ENCODE measurements around the gene SPPL2C. TPM values are rescaled to one million over a fixed set of nuclear protein-coding genes. Genes with fewer than 3 reads are reported as not detected.
A peak's percentile ranks its signal among the peaks of the same experiment; 100 is the strongest.

The SPPL2C gene
- total and polyA plus RNA-seq, 2 of the 13 experiments (the other 11 are each of a cell fraction or from before 2014, with no cell fraction given), result not detected

GRCh38 chr17:45894022-45894784 is 49.5 kb downstream of the SPPL2C start, which contains the start of gene MAPT (continued):
- TF ChIP-seq, protein P1, sequence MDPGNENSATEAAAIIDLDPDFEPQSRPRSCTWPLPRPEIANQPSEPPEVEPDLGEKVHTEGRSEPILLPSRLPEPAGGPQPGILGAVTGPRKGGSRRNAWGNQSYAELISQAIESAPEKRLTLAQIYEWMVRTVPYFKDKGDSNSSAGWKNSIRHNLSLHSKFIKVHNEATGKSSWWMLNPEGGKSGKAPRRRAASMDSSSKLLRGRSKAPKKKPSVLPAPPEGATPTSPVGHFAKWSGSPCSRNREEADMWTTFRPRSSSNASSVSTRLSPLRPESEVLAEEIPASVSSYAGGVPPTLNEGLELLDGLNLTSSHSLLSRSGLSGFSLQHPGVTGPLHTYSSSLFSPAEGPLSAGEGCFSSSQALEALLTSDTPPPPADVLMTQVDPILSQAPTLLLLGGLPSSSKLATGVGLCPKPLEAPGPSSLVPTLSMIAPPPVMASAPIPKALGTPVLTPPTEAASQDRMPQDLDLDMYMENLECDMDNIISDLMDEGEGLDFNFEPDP (CRISPR knock-in tag; conservative IDR thresholded peaks at IDR 0.05), result no peak
- TF ChIP-seq SOX6 (IDR thresholded peaks at IDR 0.05) (no peak), SOX6 (CRISPR knock-in tag; IDR thresholded peaks at IDR 0.05) (no peak; the same call in 1 of the 2 replicates), NCOA5 (CRISPR knock-in tag; IDR thresholded peaks at IDR 0.05) (no peak), TERF1 (CRISPR knock-in tag; IDR thresholded peaks at IDR 0.05) (no peak), CREB3 (CRISPR knock-in tag; IDR thresholded peaks at IDR 0.05) (no peak), PREB (CRISPR knock-in tag; IDR thresholded peaks at IDR 0.05) (no peak; the same call in 1 of the 2 replicates), TMF1 (CRISPR knock-in tag; IDR thresholded peaks at IDR 0.05; ENCODE audit: low read depth) (no peak; the same call in 1 of the 2 replicates), RBAK (CRISPR knock-in tag; IDR thresholded peaks at IDR 0.05) (no peak), HINFP (CRISPR knock-in tag; IDR thresholded peaks at IDR 0.05; ENCODE audit: low read depth) (no peak), ZNF180 (CRISPR knock-in tag; IDR thresholded peaks at IDR 0.05; ENCODE audit: borderline replicate concordance, low read depth) (peak; percentile 89; the same call in 1 of the 2 replicates), ZFP36 (IDR thresholded peaks at IDR 0.05; ENCODE audit: borderline replicate concordance, low read depth, low read length, partially characterized antibody) (no peak), ZNF790 (CRISPR knock-in tag; IDR thresholded peaks at IDR 0.05; ENCODE audit: borderline replicate concordance) (0 out of 2 replicates have a peak, but pooled peaks have one; percentile 29), ZNF256 (CRISPR knock-in tag; conservative IDR thresholded peaks at IDR 0.05) (0 out of 2 replicates have a peak, but pooled peaks have one; percentile 45), KDM5A (IDR thresholded peaks at IDR 0.05; ENCODE audit: borderline replicate concordance, low read length) (peak; percentile 45; the same call in 1 of the 2 replicates)
- TF ChIP-seq, protein P2, sequence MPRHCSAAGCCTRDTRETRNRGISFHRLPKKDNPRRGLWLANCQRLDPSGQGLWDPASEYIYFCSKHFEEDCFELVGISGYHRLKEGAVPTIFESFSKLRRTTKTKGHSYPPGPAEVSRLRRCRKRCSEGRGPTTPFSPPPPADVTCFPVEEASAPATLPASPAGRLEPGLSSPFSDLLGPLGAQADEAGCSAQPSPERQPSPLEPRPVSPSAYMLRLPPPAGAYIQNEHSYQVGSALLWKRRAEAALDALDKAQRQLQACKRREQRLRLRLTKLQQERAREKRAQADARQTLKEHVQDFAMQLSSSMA (CRISPR knock-in tag; IDR thresholded peaks at IDR 0.05), result no peak
- TF ChIP-seq, protein P3, sequence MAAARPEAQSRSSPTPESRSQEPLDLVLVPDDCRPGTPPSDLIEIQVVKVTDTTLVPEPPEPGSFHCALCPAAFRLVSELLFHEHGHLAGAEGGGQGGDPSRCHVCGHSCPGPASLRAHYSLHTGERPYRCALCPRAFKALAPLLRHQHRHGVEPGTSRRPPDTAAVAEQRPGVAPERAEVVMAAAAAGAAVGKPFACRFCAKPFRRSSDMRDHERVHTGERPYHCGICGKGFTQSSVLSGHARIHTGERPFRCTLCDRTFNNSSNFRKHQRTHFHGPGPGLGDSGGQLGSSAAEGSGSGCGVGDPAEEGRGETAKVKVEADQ (CRISPR knock-in tag; IDR thresholded peaks at IDR 0.05; ENCODE audit: borderline replicate concordance), result peak; percentile 71; the same call in 1 of the 2 replicates

All from HepG2 (cell line).